ENCODE data around the gene SMU1.
"Not testable (repeated sequence)": the region's sequence is repeated elsewhere in the genome, so short reads cannot be mapped to it uniquely, and the experiment has no call there.

SMU1 gene

GRCh38 chr9:33011831-33012230 lies 64.6 kb downstream of the SMU1 start:
- no peak for DNase-seq

GRCh38 chr9:33007755-33008154 lies 68.7 kb downstream of the SMU1 start:
- no peak for DNase-seq

GRCh38 chr9:33005335-33005734 lies 71.1 kb downstream of the SMU1 start:
- DNase-seq = not testable (repeated sequence)

GRCh38 chr9:33000682-33001055 lies 75.8 kb downstream of the SMU1 start:
- not testable (repeated sequence) for DNase-seq

GRCh38 chr9:32992595-32993238 lies 83.8 kb downstream of the SMU1 start:
- no peak for DNase-seq

- no peak for DNase-seq
These were observed 84.4 kb downstream of the SMU1 start for GRCh38 chr9:32991897-32992594.

All from NCI-H187 (cell line).